ENCODE measurements around the gene PAPPA2.
"Not testable (repeated sequence)": the region's sequence is repeated elsewhere in the genome, so short reads cannot be mapped to it uniquely, and the experiment has no call there.

Gene PAPPA2

GRCh38 chr1:176699821-176700220, 236.8 kb downstream of the PAPPA2 start:
- DNase-seq = no peak

- DNase-seq = no peak
Observed at GRCh38 chr1:176701151-176701866, 238.3 kb downstream of the PAPPA2 start.

GRCh38 chr1:176702901-176703300, 239.9 kb downstream of the PAPPA2 start:
- DNase-seq = no peak

GRCh38 chr1:176705585-176705984, 242.6 kb downstream of the PAPPA2 start:
- DNase-seq = no peak

- no peak for DNase-seq
Observed at GRCh38 chr1:176717066-176717750, 254.2 kb downstream of the PAPPA2 start.

GRCh38 chr1:176719447-176719846, 256.5 kb downstream of the PAPPA2 start:
- no peak for DNase-seq

- no peak for DNase-seq
Observed at GRCh38 chr1:176720838-176721237, 257.9 kb downstream of the PAPPA2 start.

GRCh38 chr1:176733661-176734060, 270.7 kb downstream of the PAPPA2 start:
- no peak for DNase-seq

GRCh38 chr1:176735201-176735600, 272.2 kb downstream of the PAPPA2 start:
- DNase-seq = no peak

GRCh38 chr1:176736015-176736414, 273.0 kb downstream of the PAPPA2 start:
- no peak for DNase-seq

- DNase-seq = no peak
Observed at GRCh38 chr1:176741181-176741580, 278.2 kb downstream of the PAPPA2 start.

GRCh38 chr1:176742322-176742721, 279.3 kb downstream of the PAPPA2 start:
- no peak for DNase-seq

- no peak for DNase-seq
Observed at GRCh38 chr1:176744142-176744541, 281.2 kb downstream of the PAPPA2 start.

GRCh38 chr1:176745945-176746344, 283.0 kb downstream of the PAPPA2 start:
- DNase-seq = no peak

- DNase-seq = no peak
Observed at GRCh38 chr1:176752505-176752904, 289.5 kb downstream of the PAPPA2 start.

- DNase-seq = no peak
Observed at GRCh38 chr1:176754676-176755075, 291.7 kb downstream of the PAPPA2 start.

- not testable (repeated sequence) for DNase-seq
Observed at GRCh38 chr1:176756817-176757216, 293.8 kb downstream of the PAPPA2 start.

GRCh38 chr1:176765608-176766007, 302.6 kb downstream of the PAPPA2 start:
- no peak for DNase-seq

GRCh38 chr1:176766779-176767178, 303.8 kb downstream of the PAPPA2 start:
- DNase-seq = no peak

- no peak for DNase-seq
Observed at GRCh38 chr1:176767714-176768136, 304.8 kb downstream of the PAPPA2 start.

- no peak for DNase-seq
Observed at GRCh38 chr1:176768532-176768931, 305.6 kb downstream of the PAPPA2 start.

- no peak for DNase-seq
Observed at GRCh38 chr1:176770066-176770465, 307.1 kb downstream of the PAPPA2 start.

GRCh38 chr1:176773038-176773437, 310.1 kb downstream of the PAPPA2 start:
- DNase-seq = no peak

GRCh38 chr1:176774224-176774623, 311.2 kb downstream of the PAPPA2 start:
- DNase-seq = no peak

- no peak for DNase-seq
Observed at GRCh38 chr1:176775378-176775777, 312.4 kb downstream of the PAPPA2 start.
